ENCODE data around the gene SUMO2.

DNA sequence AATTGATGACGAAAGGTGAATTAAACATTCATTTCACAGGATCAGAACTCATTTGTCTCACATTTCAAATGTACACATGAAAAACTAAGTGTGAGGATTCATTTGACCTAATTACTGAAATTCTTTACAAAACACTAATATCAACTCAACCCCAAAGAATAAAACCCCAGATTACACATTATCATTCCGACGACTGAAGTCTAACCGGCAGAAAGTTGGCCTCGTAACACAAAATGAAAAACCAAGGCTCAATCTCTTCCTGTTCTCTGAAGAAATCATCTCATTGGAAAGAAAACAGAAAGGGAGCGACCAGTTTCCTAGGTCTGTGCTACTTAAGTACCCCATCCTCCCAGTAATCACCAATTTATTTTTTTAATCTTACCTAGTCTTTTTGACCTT is 30.2 kb downstream of the SUMO2 start:
- TF ChIP-seq ZNF274 (IDR thresholded peaks at IDR 0.05; ENCODE audit: low read depth, low read length) (no peak), YY1 (IDR thresholded peaks at IDR 0.05; ENCODE audit: insufficient read depth, insufficient read length) (no peak), SUZ12 (IDR thresholded peaks at IDR 0.05; ENCODE audit: extremely low read depth, insufficient read depth, insufficient read length) (no peak)
